SJCRH30 (cell line): ENCODE data around the gene IL18R1. TPM values are rescaled to one million over a fixed set of nuclear protein-coding genes. Genes with fewer than 3 reads are reported as not detected.

Experiments used
- DNase-seq, 2 experiments: peaks; one replicate each; pipeline ENCODE4 v3.0.0-alpha.2; 2015 to 2020
- H3K27ac ChIP-seq: fragments of 250-450 bp; sonication (Bioruptor Pico); 2 replicates; pipeline ENCODE4 v1.5.1; 2020; ENCODE audit warnings: mild to moderate bottlenecking, moderate library complexity
- H3K27me3 ChIP-seq: fragments of 250-450 bp; sonication (Bioruptor Pico); 2 replicates; pipeline ENCODE4 v1.5.1; 2020; ENCODE audit warnings: mild to moderate bottlenecking, moderate library complexity
- H3K36me3 ChIP-seq: fragments of 250-450 bp; sonication (Bioruptor Pico); 2 replicates; pipeline ENCODE4 v1.5.1; 2020; ENCODE audit warnings: mild to moderate bottlenecking, moderate library complexity
- H3K4me1 ChIP-seq: fragments of 250-450 bp; sonication (Bioruptor Pico); 2 replicates; pipeline ENCODE4 v1.5.1; 2020; ENCODE audit warnings: mild to moderate bottlenecking, moderate library complexity
- H3K4me3 ChIP-seq: fragments of 250-450 bp; sonication (Bioruptor Pico); 2 replicates; pipeline ENCODE4 v1.5.1; 2020; ENCODE audit warnings: mild to moderate bottlenecking, moderate library complexity
- H3K9me3 ChIP-seq: fragments of 250-450 bp; sonication (Bioruptor Pico); replicated peaks from 2 replicates; pipeline ENCODE4 v1.5.1; 2020; ENCODE audit warnings: mild to moderate bottlenecking, moderate library complexity
- total RNA-seq: library from RNA; depleted of rRNA; stranded (reverse); fragments of >200 nt; shearing (Covaris generic); gene quantifications from 2 replicates; pipeline ENCODE4 v1.2.3, GENCODE V29; 2014

IL18R1 gene
- total RNA-seq, 1 experiment from 2014 or later, result not detected

GRCh38 chr2:102392096-102392495 lies 36.5 kb downstream of the IL18R1 start:
- H3K27me3 ChIP-seq, result no peaks in the 10 kb centered on the region
- no peak for DNase-seq
- H3K27ac ChIP-seq, result no peak overlapping the region
- H3K9me3 ChIP-seq, result no peaks in the 10 kb centered on the region
- no peaks in the 10 kb centered on the region for H3K4me1 ChIP-seq
- no peaks in the 10 kb centered on the region for H3K36me3 ChIP-seq
- no peak overlapping the region for H3K4me3 ChIP-seq

GRCh38 chr2:102392942-102393341 lies 37.3 kb downstream of the IL18R1 start:
- no peak for DNase-seq
- Histone ChIP-seq H3K9me3 (no peaks in the 10 kb centered on the region), H3K36me3 (no peaks in the 10 kb centered on the region), H3K4me3 (no peak overlapping the region), H3K4me1 (no peaks in the 10 kb centered on the region), H3K27ac (no peak overlapping the region), H3K27me3 (0 out of 2 replicates have a peak, but pooled peaks cover 3% of the 10 kb centered on the region)

GRCh38 chr2:102396012-102396411 lies 40.4 kb downstream of the IL18R1 start:
- H3K4me1 ChIP-seq, result no peaks in the 10 kb centered on the region
- no peak overlapping the region for H3K27ac ChIP-seq
- DNase-seq, result no peak
- no peaks in the 10 kb centered on the region for H3K9me3 ChIP-seq
- no peak overlapping the region for H3K4me3 ChIP-seq
- H3K27me3 ChIP-seq, result 0 out of 2 replicates have a peak, but pooled peaks cover 3% of the 10 kb centered on the region
- no peaks in the 10 kb centered on the region for H3K36me3 ChIP-seq

- Histone ChIP-seq H3K27me3 (0 out of 2 replicates have a peak, but pooled peaks cover 3% of the 10 kb centered on the region), H3K4me1 (no peaks in the 10 kb centered on the region), H3K4me3 (no peak overlapping the region), H3K27ac (no peak overlapping the region), H3K9me3 (no peaks in the 10 kb centered on the region), H3K36me3 (no peaks in the 10 kb centered on the region)
- DNase-seq, result no peak
Observed at GRCh38 chr2:102397209-102397608, 41.6 kb downstream of the IL18R1 start.

GRCh38 chr2:102399499-102400141 lies 44.0 kb downstream of the IL18R1 start:
- Histone ChIP-seq H3K36me3 (no peaks in the 10 kb centered on the region), H3K9me3 (no peaks in the 10 kb centered on the region), H3K27me3 (0 out of 2 replicates have a peak, but pooled peaks cover 3% of the 10 kb centered on the region), H3K4me1 (no peaks in the 10 kb centered on the region), H3K27ac (no peak overlapping the region), H3K4me3 (no peak overlapping the region)
- no peak for DNase-seq

- no peaks in the 10 kb centered on the region for H3K9me3 ChIP-seq
Observed at GRCh38 chr2:102401456-102401855, 45.9 kb downstream of the IL18R1 start.

GRCh38 chr2:102401865-102402264 lies 46.3 kb downstream of the IL18R1 start:
- H3K27ac ChIP-seq, result no peak overlapping the region
- no peaks in the 10 kb centered on the region for H3K36me3 ChIP-seq
- 0 out of 2 replicates have a peak, but pooled peaks cover 3% of the 10 kb centered on the region for H3K27me3 ChIP-seq
- DNase-seq, result no peak
- no peak overlapping the region for H3K4me3 ChIP-seq
- H3K4me1 ChIP-seq, result no peaks in the 10 kb centered on the region
- no peaks in the 10 kb centered on the region for H3K9me3 ChIP-seq

More at GRCh38 chr2:102401456-102401855, 45.9 kb downstream of the IL18R1 start:
- no peaks in the 10 kb centered on the region for H3K4me1 ChIP-seq
- no peak for DNase-seq
- no peak overlapping the region for H3K27ac ChIP-seq
- H3K4me3 ChIP-seq, result no peak overlapping the region
- H3K27me3 ChIP-seq, result 0 out of 2 replicates have a peak, but pooled peaks cover 3% of the 10 kb centered on the region
- no peaks in the 10 kb centered on the region for H3K36me3 ChIP-seq

- H3K36me3 ChIP-seq, result no peaks in the 10 kb centered on the region
- H3K27ac ChIP-seq, result no peak overlapping the region
- no peaks in the 10 kb centered on the region for H3K9me3 ChIP-seq
- DNase-seq, result no peak
- no peaks in the 10 kb centered on the region for H3K4me1 ChIP-seq
- no peaks in the 10 kb centered on the region; the same call in 1 of the 2 replicates for H3K27me3 ChIP-seq
- H3K4me3 ChIP-seq, result no peak overlapping the region
Observed at GRCh38 chr2:102410952-102411351, 55.4 kb downstream of the IL18R1 start.

GRCh38 chr2:102412199-102412598 lies 56.6 kb downstream of the IL18R1 start:
- Histone ChIP-seq H3K27me3 (no peaks in the 10 kb centered on the region; the same call in 1 of the 2 replicates), H3K36me3 (no peaks in the 10 kb centered on the region), H3K4me1 (no peaks in the 10 kb centered on the region), H3K9me3 (no peaks in the 10 kb centered on the region), H3K4me3 (no peak overlapping the region), H3K27ac (no peak overlapping the region)
- no peak for DNase-seq

GRCh38 chr2:102417946-102418345 lies 62.4 kb downstream of the IL18R1 start:
- Histone ChIP-seq H3K4me1 (no peaks in the 10 kb centered on the region), H3K27me3 (no peaks in the 10 kb centered on the region; the same call in 1 of the 2 replicates), H3K27ac (no peak overlapping the region), H3K4me3 (no peak overlapping the region), H3K9me3 (no peaks in the 10 kb centered on the region), H3K36me3 (no peaks in the 10 kb centered on the region)
- no peak for DNase-seq

GRCh38 chr2:102418421-102418961 lies 62.9 kb downstream of the IL18R1 start:
- Histone ChIP-seq H3K9me3 (no peaks in the 10 kb centered on the region), H3K27ac (no peak overlapping the region), H3K36me3 (no peaks in the 10 kb centered on the region), H3K4me1 (no peaks in the 10 kb centered on the region), H3K27me3 (no peaks in the 10 kb centered on the region; the same call in 1 of the 2 replicates), H3K4me3 (no peak overlapping the region)
- DNase-seq, result no peak

GRCh38 chr2:102420290-102420689 lies 64.7 kb downstream of the IL18R1 start:
- H3K36me3 ChIP-seq, result no peaks in the 10 kb centered on the region
- no peaks in the 10 kb centered on the region for H3K4me1 ChIP-seq
- no peak overlapping the region for H3K4me3 ChIP-seq
- no peaks in the 10 kb centered on the region for H3K9me3 ChIP-seq
- no peak overlapping the region for H3K27ac ChIP-seq
- no peaks in the 10 kb centered on the region for H3K27me3 ChIP-seq
- DNase-seq, result no peak

GRCh38 chr2:102421890-102422759 lies 66.5 kb downstream of the IL18R1 start:
- no peak for DNase-seq
- H3K9me3 ChIP-seq, result no peaks in the 10 kb centered on the region
- no peaks in the 10 kb centered on the region for H3K27me3 ChIP-seq
- no peaks in the 10 kb centered on the region for H3K36me3 ChIP-seq
- H3K4me1 ChIP-seq, result no peaks in the 10 kb centered on the region
- H3K27ac ChIP-seq, result no peak overlapping the region
- H3K4me3 ChIP-seq, result no peak overlapping the region

- Histone ChIP-seq H3K36me3 (no peaks in the 10 kb centered on the region), H3K4me1 (no peaks in the 10 kb centered on the region), H3K9me3 (no peaks in the 10 kb centered on the region), H3K27me3 (no peaks in the 10 kb centered on the region), H3K4me3 (no peak within 1 kb of the TSS), H3K27ac (no peak within 1 kb of the TSS)
- DNase-seq, result no peak
Observed at GRCh38 chr2:102422910-102423309, 67.3 kb downstream of the IL18R1 start, which contains the start of gene IL18RAP. IL18RAP (plus strand) TSS chr2:102423160; CDS start chr2:102423278, 118 bp downstream.

- DNase-seq, result no peak
- Histone ChIP-seq H3K4me3 (no peak overlapping the region), H3K36me3 (no peaks in the 10 kb centered on the region), H3K9me3 (no peaks in the 10 kb centered on the region), H3K27ac (no peak overlapping the region), H3K4me1 (no peaks in the 10 kb centered on the region), H3K27me3 (no peaks in the 10 kb centered on the region)
Observed at GRCh38 chr2:102423368-102423767, 67.8 kb downstream of the IL18R1 start.
